Ureter (tissue), 1 donor: ENCODE results near the gene COBL. TPM values are rescaled to one million over a fixed set of nuclear protein-coding genes. Genes with fewer than 3 reads are reported as not detected.
A peak's percentile ranks its signal among the peaks of the same experiment; 100 is the strongest.

Experiments used
- DNase-seq: peaks from one replicate; pipeline ENCODE4 v3.0.0-alpha.2; 2020; ENCODE audit warnings: low spot score
- total RNA-seq: library from RNA; stranded (reverse); gene quantifications from one replicate; pipeline ENCODE4 v1.2.4, GENCODE V29; 2023
- donor health status: DM: yes; HTN: yes; CAD: no.

The COBL gene
- total RNA-seq, 1 donor from 2014 or later, result 1.3 TPM

GRCh38 chr7:51144178-51144577 lies 172.4 kb downstream of the COBL start:
- DNase-seq, result peak; percentile 60

- DNase-seq, result no peak
These were observed 173.7 kb downstream of the COBL start for GRCh38 chr7:51142741-51143385.

- no peak for DNase-seq
These were observed 175.1 kb downstream of the COBL start for GRCh38 chr7:51141451-51142003.

- DNase-seq, result no peak
These were observed 176.1 kb downstream of the COBL start for GRCh38 chr7:51140199-51141164.

GRCh38 chr7:51139796-51140195 lies 176.8 kb downstream of the COBL start:
- DNase-seq, result peak; percentile 58

DNA sequence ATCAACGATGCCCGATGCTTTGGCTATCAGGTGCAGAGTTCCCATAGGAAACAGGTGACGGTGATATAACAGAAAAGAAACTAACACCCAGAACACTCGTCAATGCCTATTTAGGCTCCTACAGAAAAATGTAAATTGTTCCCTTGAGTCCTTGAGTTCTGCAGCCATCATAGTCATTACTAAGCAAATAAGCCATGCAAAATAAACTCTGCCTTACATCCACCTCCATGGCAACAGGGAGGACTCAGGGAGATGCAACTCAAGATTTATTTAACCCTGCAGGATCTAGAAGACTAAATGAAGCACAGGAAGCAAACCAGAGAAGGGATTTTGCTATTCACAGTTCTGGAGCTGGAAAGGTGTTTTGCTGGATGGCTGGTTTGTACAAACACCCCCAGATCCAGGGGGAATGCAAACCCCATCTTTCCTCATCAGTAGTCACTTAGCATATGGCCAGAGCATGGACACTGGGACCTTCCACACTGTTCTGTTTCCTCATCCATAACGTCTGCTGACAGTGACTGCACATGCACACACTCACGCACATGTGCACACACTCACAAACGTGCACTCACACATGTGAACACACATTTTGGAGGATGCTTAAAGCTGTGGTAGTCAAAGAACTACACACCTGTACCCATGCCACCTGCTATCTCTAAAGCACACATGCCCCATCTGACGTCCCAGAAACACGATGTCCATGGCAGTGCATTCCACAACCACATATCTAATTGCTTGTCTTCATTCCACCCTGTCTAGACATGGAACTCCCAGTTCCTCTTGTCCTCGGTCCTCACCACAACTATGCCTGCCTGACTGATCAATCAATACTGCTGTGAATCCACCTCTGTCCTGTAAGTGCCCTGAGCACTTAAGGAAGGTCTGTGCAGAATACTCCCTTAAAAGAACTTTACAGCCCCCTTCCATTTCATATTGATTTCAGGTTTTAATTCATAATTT lies 178.2 kb downstream of the COBL start:
- DNase-seq, result no peak

DNA sequence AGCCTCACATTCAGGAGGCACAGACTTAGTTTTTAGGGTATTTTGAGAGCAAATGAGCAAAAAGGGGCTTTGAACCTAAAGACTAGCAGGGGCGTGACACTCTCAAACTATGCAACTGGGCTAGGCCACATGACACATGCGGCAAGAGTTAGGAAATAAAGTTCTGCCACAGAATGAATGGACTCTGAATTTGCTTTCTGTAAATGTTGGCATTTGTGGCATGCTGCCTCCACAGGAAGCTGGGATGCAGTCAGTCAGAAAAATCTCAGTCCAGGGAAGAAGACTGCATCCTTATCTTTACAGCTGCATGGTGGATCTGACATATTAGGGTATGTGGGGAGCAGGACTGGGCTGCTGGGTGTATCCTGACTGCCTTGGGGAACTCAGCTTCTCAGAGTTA lies 181.0 kb downstream of the COBL start:
- DNase-seq, result no peak

- no peak for DNase-seq
These were observed 182.6 kb downstream of the COBL start for GRCh38 chr7:51134013-51134441.

GRCh38 chr7:51132661-51133060 lies 183.9 kb downstream of the COBL start:
- no peak for DNase-seq

- no peak for DNase-seq
These were observed 186.8 kb downstream of the COBL start for GRCh38 chr7:51129527-51130472.

DNA sequence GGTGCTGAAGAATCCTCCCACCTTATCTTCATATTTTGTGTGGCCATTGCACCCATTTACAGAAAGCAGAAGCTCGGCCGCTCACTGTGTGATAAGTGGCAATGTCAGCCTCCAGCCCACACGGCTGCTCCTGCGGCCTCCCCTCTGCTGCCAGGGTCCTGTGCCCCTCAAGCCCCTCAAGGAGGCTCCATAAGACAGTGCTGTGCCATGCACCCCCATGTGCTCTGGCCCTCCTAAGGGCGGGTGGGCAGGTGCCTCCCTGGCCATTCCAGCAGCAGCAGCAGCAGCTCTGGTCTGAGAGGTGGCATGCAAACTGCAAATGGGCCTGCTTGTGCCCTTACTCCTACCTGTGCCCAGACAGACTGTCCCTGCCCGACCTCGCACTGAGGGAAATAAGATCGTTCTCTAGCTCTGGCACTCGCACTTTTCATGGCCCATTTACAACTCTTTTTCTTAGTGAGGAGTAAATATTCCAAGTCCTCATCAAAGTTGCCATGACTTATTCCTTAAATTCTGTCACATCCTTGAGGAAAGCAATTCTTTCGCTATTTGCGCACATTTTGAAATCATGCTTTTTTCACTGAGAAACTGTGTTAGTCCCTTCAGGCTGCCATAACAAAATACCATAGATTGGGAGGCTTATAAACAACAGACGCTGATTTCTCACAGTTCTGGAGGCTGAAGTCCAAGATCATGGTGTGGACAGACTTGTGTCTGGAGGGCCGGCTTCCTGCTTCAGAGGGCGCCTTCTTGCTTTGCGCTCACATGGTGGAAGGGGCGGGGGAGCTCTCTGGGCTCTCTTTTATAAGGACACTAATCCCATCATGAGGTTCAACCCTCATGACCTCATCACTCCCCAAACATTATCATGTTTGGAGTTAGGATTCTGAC lies 187.8 kb downstream of the COBL start:
- DNase-seq, result no peak

- DNase-seq, result no peak
These were observed 189.0 kb downstream of the COBL start for GRCh38 chr7:51127618-51127904.

DNA sequence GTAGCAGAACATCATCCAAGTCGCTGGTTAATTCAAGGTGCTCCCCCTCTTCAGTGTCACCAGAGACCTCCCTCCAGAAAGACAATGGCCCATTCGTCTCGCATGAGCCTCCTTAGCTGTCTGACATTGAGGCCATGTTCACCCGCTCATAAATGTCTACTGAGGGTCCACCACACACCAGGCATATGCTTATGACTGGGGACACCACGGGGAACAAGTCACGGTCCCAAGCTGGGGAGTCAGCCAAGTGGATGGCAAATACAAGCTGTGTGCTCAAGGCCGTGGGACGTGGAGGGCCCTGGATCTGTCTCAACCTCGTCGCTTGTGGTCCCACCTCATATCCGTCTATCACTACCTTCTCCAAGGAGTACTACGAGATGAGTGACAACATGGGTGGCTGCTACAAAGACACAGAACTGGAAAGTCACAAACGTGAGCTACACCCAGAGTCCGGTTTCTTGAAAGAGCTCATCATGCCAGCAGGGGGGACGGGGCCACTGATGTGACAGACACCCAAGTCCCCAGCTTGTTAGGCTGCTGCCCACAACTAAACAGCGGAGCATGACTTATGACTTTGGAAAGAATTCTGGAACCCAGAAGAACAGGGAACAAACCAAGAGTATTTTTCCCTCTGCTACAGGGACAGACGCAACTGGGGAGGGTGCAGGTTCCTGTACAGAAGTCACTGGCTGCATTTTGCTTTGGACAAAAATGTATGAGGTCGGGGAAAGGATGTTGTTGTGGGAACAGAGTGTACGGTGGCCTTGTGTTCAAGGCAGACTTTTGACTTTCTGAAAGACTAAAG lies 189.6 kb downstream of the COBL start:
- no peak for DNase-seq

DNA sequence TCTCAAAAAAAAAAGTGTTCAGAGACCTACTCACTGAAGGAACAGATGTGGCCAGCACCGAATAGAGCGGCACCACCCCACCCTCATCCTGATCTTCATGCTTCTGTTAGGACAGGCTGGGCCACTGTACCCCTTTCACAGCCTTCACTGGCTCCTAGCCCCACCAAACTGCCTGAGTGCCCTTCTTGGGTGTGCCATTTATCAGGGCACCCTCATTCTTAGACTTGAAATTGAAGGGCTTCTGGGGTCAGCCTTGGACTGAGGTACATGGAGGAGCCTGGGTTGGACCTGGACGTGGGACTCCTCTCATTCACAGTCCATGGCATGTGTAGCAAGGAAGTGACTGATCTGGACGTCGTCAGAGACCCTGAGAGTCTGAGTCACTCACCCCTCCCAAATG lies 190.3 kb downstream of the COBL start:
- DNase-seq, result no peak

GRCh38 chr7:51124321-51124720 lies 192.3 kb downstream of the COBL start:
- no peak for DNase-seq

- DNase-seq, result peak; percentile 75
These were observed 193.1 kb downstream of the COBL start for GRCh38 chr7:51123322-51124019.

DNA sequence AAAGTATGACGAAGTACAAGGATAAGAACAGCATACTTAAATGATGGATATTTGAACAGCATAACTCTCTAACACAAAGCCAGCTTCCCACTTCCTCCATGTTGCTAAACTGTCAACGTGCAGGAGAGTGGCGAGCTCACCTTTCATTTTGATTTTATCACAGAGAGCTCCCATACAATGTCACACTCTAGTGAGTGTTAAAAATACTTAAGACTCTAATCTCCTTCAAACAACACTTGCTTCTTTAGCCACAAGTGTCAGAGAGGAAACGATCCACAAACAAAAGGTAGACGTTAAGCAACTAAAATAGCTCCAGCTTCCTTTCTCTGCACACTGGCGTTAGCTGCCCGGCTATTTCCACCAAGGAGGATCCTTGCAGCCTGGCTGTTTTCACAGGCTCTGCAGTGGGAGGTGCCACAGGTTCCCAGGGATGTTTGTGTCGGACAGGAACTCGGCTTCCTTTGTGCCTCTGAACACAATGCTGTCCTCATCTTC lies 194.6 kb downstream of the COBL start:
- DNase-seq, result no peak
